Measurements from ENCODE around the gene IRX3.
"Not testable (repeated sequence)": the region's sequence is repeated elsewhere in the genome, so short reads cannot be mapped to it uniquely, and the experiment has no call there.

IRX3 gene

GRCh38 chr16:54273566-54273965 is 13.0 kb downstream of the IRX3 start:
- peak; percentile 1 for DNase-seq

GRCh38 chr16:54270711-54271110 is 15.9 kb downstream of the IRX3 start:
- DNase-seq = peak; percentile 23

DNA sequence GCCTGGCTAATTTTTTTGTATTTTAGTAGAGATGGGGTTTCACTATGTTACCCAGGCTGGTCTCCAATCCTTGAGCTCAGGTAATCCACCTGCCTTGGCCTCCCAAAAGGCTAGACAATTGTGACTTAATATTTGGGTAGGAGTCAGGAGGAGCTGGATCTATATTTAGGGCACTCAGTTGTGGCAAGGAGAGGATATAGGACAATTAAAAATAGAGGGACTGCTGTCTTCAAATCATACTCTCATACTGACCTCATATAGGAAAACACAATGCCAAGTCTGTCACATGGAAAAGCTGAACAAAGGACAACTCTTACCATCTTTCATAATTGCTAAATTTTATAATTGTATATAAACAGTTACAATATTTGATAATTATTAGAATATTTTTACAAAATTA is 17.1 kb downstream of the IRX3 start:
- no peak for DNase-seq

DNA sequence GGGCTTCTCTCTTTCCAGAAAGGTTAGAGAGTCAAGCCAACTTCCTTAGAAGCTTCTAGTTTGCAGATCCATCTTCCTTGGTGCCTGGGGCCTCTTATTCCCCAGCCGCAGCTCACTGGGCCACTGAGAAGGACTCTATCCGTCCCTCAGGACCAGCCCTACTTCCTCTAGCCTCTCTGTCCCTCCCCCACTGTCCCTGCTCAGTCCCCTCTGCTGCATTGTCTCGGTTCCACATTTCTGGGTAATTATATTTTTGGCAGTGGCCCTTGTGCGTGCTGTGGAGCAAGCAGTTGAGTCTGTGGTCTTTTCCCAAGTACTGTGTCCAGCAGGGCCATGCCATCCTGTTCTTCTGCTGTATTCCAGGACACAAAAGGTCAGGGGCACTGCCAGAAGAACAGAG is 17.8 kb downstream of the IRX3 start:
- peak; percentile 29 for DNase-seq

- no peak for DNase-seq
Measured at GRCh38 chr16:54268340-54268739, 18.2 kb downstream of the IRX3 start.

- peak; percentile 1 for DNase-seq
Measured at GRCh38 chr16:54266363-54266955, 20.1 kb downstream of the IRX3 start.

DNA sequence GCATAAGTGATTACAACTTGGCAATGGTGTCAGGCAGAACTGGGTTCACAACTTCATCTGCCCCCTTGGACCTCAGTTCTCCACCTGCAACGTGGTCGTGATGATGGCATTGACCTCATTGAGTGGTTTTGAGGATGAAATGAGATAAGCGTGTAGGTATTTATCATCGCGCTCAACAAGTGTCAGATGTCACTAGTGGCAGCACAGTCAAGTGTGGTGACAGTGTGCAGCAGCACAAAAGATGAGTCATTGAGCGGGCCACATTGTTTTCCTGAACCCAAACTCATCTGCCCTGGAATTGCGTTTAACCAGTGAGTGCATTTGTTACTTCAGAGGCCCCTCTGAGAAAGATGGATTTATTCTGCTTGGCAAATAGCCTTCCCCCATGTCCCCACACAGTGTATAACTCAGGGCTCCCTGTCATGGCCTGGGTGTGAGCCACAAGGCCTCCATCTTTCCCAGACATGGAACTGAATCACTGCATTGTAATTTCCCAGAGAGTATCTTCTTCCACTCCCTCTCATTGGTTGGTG is 20.9 kb downstream of the IRX3 start:
- peak; percentile 50 for DNase-seq

DNA sequence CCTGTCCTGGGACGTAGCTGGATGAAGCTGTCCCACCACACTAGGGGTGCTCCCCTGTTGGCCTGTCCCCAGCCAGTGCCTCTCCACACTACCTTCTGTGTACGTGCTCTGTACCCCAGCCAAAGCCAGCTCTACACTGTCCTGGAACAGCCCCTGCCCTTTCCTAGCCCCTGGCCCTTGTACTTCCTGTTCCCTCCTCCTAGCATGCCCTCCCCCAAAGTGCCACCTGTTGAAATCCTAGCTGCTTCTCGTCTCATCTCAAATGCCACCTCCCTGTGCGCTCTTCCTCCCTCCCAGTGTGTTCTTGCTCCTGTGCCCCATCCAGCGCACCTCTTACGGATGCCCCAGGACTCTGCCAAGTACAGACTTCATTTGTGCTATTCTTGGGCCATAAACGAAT is 33.5 kb downstream of the IRX3 start:
- DNase-seq = no peak

DNA sequence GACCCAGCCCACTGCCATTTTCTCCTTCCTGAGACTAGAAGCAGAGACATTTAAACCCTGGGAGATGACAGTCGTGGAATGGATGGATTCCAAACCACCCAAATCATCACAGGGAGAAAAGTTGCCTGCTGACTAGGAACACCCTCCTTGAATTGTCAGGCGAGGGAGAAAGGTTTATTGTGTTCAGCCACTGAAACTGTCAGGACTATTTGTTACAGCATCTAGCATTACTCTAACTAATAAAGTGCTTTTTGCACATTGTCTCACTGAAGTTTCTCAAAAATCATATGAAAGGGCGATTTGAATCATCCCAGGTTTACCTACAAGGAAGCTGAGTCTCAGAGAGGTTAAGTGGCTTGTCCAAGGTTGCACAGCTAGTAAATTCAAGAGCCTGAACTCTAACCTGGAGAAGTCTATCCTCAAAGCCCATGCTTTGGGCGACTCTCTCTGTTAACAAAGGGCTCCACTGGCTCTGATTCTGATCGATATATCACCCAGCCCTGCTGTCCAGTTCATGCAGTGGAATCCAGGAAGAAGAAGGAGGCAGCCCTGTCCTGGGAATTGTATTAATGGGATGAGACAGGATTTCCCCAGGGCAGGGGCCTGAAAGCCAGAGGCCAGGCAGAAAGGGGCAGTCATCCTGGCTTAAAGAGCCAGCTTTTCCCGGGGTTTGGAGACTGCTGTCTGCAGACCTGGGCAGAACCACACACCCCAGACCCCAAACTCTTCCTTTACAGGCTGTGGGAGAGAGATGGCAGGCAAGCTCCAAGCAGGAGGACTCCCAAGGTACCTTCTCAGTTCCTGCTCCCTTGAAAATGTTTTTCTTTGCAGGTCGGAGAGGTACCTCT is 37.5 kb downstream of the IRX3 start:
- peak; percentile 52 for DNase-seq

GRCh38 chr16:54247705-54248104 is 38.9 kb downstream of the IRX3 start:
- DNase-seq = not testable (repeated sequence)

DNA sequence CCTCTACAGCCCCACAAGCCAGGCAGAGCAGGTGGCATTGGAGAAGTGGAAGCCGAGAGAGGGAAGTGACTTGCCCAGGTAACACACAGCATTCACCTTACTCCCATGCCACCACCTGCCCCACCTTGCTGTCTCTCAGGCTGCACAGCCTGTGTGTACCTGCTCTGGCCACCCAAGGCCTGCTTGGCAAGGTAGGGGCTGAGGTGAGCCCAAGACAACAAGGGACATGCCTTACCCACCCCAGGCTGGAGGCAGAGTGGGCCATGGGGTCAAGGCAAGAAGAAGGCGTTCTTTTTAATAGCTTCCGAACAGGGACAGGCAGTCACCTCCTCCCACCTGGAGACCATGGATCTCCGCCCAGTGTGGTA is 40.1 kb downstream of the IRX3 start:
- peak; percentile 35 for DNase-seq

DNA sequence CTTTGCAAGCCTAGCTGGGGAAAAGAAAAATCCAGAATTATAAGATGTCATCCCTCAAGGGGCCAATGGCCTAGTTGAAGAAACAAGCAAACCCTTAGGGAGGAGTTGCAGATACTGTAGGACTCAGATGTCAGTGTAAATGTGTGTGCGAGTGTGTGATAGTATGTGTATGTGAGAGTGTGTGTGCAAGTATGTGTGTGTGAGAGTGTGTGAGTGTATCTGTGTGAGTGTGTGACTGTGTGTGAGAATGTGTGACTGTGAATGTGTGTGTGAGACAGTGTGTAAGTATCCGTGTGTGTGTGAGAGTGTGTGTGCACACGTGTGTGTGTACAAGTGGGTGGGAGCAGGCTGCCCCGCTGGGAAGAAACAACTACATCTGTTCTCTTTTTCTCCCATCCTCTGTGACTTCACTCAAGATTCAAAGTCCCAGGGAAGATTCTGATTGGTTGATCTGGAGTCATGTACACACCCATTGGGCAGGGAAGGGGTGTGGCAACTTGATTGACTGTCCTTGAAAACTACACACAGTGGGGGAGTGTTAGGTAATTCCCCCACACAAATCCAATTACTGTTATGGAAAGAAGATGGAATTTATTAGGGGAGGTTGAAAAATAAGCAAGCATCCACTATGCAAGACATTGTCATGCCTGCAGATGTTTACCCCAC is 40.7 kb downstream of the IRX3 start:
- DNase-seq = peak; percentile 1

DNA sequence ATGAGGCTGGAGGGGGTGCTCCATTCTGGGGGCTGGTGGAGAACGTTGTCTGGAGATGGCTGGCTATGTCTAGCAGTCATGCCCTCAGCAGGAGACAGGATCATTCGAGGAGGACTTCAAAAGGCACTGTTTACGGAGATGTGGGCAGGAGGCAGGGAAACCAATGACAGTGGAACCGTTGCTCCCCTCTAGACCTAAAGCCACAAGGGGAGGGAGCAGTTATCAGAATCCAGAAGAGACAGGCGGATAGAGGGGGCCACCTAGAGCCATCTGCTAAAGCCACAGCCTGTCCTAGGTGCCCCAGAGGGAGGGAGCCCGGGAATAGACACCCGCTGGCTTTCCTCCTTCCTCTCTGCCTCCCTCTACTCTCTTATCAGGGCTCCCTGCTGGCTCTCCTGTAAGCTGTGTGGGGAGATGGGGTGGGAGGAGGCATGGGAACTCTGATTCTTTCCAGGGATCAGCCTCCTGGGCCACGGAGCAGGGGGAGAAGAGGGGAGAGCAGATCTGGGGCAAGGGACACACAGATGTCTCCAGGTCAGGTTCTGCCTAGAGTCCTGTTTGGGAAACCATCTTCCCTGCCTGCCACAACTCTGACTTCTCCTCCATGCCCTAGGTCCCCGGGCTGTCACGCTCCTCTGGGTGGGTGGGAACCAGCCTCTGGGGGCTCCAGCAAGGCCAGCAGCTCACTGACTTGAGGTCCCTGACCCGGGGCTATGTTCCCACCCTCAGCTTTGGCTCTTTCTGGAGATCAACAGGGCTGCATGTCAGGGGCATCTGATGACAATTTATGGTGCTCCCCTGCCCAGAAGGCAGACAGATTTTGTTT is 42.3 kb downstream of the IRX3 start:
- DNase-seq = peak; percentile 33

DNA sequence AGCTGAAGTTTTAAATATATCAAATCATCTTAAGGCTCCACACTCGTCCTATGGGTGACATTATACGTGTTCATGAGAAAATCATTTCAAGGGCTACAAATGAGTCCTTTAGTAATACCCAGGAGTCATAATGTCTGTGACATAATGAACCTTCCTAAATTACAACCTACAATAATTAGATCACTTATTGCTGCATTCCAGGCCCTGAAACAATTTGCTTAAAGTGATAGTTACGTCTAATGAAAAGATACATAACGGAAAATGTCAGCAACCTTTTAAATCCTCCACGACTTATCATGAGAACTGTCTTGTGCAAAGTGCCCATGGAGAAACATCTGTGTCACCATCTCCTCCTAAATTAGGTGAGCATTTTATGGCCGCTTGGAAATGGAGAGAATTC is 43.4 kb downstream of the IRX3 start:
- no peak for DNase-seq

DNA sequence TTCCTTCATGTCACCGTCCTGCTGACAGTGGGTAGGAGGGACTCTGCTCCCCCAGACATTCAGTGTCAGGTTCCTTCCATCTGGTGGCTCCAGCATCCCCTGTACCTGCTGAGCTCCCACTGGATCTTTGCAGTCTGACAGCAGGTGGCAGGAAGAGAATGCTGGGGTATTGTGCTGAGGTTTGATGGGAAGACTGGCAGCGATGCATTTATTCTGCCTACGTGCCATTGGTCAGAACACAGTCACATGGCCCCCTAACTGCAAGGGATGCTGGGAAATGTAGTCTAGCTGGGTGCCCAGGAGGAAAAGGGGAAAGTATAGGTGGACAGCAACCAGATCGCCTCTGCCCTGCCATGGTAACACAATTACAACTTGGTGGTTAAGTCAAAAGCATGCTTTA is 44.4 kb downstream of the IRX3 start:
- peak; percentile 32 for DNase-seq

- DNase-seq = no peak
Measured at GRCh38 chr16:54241525-54241924, 45.1 kb downstream of the IRX3 start.

DNA sequence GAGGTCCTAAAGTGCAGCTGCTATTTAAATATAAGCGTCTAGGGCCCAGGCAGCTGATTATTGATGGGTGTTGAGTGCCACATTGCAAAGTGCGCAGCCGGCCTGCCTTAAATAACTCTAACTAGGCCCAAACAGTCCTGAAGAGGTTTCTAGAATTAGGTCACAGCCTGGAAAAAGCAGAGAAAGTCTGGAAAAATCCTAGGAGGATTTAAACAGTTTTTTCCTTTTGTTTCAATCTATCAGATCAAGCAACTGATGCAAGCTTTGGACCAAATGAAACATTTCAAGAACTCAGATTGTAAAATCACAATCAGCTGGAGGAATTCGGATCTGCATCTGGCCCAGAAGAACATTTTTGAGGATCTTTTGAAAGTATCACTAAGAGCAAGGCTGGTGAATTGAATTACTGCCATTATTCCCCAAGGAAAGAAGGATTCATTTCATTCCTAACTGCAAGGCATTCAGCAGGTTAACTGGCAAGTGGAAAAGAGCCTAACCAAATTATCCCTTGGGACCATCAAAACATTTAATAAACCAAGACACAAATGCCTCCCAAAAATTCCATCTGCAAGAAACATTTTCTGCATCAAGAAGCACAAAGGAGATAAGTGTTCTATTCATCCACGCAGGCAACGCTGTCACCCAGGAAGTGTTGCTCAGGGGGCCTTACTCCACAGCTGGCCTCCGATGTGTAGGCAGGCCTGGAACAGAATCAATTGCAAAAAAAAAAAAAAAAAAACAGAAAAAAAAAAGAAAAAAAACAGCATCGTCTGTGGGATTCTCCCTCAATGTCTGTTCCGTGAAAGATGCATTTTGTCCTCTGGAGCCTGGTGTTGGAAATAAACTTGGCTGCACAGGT is 46.1 kb downstream of the IRX3 start:
- no peak for DNase-seq

GRCh38 chr16:54239456-54239855 is 47.1 kb downstream of the IRX3 start:
- no peak for DNase-seq

- no peak for DNase-seq
Measured at GRCh38 chr16:54236773-54237172, 49.8 kb downstream of the IRX3 start.

- no peak for DNase-seq
Measured at GRCh38 chr16:54233615-54234014, 53.0 kb downstream of the IRX3 start.
